HCT116 (cell line): ENCODE measurements around the gene DMD. TPM values are rescaled to one million over a fixed set of nuclear protein-coding genes. Genes with fewer than 3 reads are reported as not detected.

Source experiments
- ATAC-seq: fragments of 200-7000 bp; cut with Tn5 transposase; 2 replicates; pipeline ENCODE4 v1.9.1; 2020; ENCODE audit warnings: mild to moderate bottlenecking, moderate library complexity
- BruUV-seq: library from RNA; stranded (reverse); fragments of 400-500 nt; replicated peaks from 2 replicates; lab custom pipeline; 2021; lab: Mats Ljungman, UMichigan
- CTCF ChIA-PET: fragments of 300-600 bp; sonication (Branson Sonifier 250); formaldehyde crosslinking; loops from one replicate; lab custom pipeline; 2021; ENCODE audit warnings: antibody characterized with exemption; lab: Charles Lee
- POLR2A ChIA-PET: fragments of 300-600, 350-600 bp; sonication (Branson Sonifier 250); formaldehyde crosslinking; loops from one replicate; lab custom pipeline; 2021; ENCODE audit warnings: antibody characterized with exemption; lab: Charles Lee
- RAD21 ChIA-PET, 2 experiments: fragments of 300-600 bp; sonication (Branson Sonifier 250); formaldehyde crosslinking; loops; one replicate each; lab custom pipeline; 2023; ENCODE audit warnings: low total read pairs in 2 of 2; ENCODE audit not compliant: uncharacterized antibody in 2 of 2, unreplicated experiment in 2 of 2, low non-redundant PET in 1 of 2; lab: Charles Lee
- DNase-seq: peaks from one replicate; pipeline ENCODE4 v3.0.0-alpha.2; 2010; ENCODE audit warnings: low read depth, low spot score
- H2AFZ ChIP-seq: fragments of 200-600 bp; shearing (Covaris generic), sonication (generic); 2 replicates; pipeline ENCODE4 v1.6.1; 2017; ENCODE audit warnings: low read depth, mixed run types, mixed read lengths, antibody characterized with exemption, low read length; ENCODE audit not compliant: poor library complexity, severe bottlenecking
- H3K27ac ChIP-seq: 2 replicates; pipeline ENCODE4 v1.5.1; 2012; ENCODE audit warnings: low read depth, low read length
- H3K27me3 ChIP-seq: fragments of 200-600 bp; sonication (generic); 2 replicates; pipeline ENCODE4 v1.6.1; 2016; ENCODE audit warnings: mixed run types, low read length, mixed read lengths; ENCODE audit not compliant: insufficient read depth
- H3K36me3 ChIP-seq, 2 experiments: fragments of 200-500 bp in 1 of 2; fragments of 200-600 bp in 1 of 2; sonication (Bioruptor generic) in 1 of 2; sonication (generic) in 1 of 2; 2 replicates each; pipeline versions ENCODE4 v1.5.1 to v1.6.1; 2014 to 2016; ENCODE audit warnings: low read length in 2 of 2, inconsistent platforms in 1 of 2, mixed read lengths in 1 of 2, mixed run types in 1 of 2; ENCODE audit not compliant: insufficient read depth in 2 of 2, control insufficient read depth in 1 of 2
- H3K4me1 ChIP-seq, 2 experiments: fragments of 200-600 bp in 1 of 2; sonication (generic) in 1 of 2; 2 replicates each; pipeline versions ENCODE4 v1.5.1 to v1.6.1; 2012 to 2017; ENCODE audit warnings: low read length in 2 of 2, inconsistent platforms in 1 of 2, mild to moderate bottlenecking in 1 of 2, mixed read lengths in 1 of 2, mixed run types in 1 of 2, moderate library complexity in 1 of 2; ENCODE audit not compliant: insufficient read depth in 2 of 2, control insufficient read depth in 1 of 2
- H3K4me2 ChIP-seq: fragments of 200-600 bp; sonication (generic); 2 replicates; pipeline ENCODE4 v1.6.1; 2017; ENCODE audit warnings: mixed run types, low read length, mixed read lengths
- H3K4me3 ChIP-seq, 2 experiments: fragments of 200-600 bp in 1 of 2; sonication (generic) in 1 of 2; replicated peaks in 1 of 2; 2 replicates each; pipeline ENCODE4 v1.5.1; 2011 to 2016; ENCODE audit warnings: low read length in 2 of 2, control low read depth in 1 of 2, low read depth in 1 of 2, mild to moderate bottlenecking in 1 of 2, mixed read lengths in 1 of 2, mixed run types in 1 of 2
- H3K79me2 ChIP-seq: fragments of 200-600 bp; sonication (generic); 2 replicates; pipeline ENCODE4 v1.6.1; 2017; ENCODE audit warnings: mild to moderate bottlenecking, mixed run types, low read length, moderate library complexity, mixed read lengths; ENCODE audit not compliant: insufficient read depth
- H3K9ac ChIP-seq: fragments of 200-600 bp; sonication (generic); 2 replicates; pipeline ENCODE4 v1.6.1; 2016; ENCODE audit warnings: low read length, mixed read lengths
- H3K9me2 ChIP-seq: fragments of 200-600 bp; sonication (generic), shearing (Covaris generic); 2 replicates; pipeline ENCODE4 v1.6.1; 2017; ENCODE audit warnings: mixed run types, mild to moderate bottlenecking, moderate library complexity; ENCODE audit not compliant: insufficient read depth
- H3K9me3 ChIP-seq, 2 experiments: fragments of 200-500 bp in 1 of 2; fragments of 200-600 bp in 1 of 2; sonication (Bioruptor generic) in 1 of 2; sonication (generic) in 1 of 2; 2 replicates each; pipeline ENCODE4 v1.6.1; 2014 to 2017; ENCODE audit warnings: low read length in 2 of 2, mixed read lengths in 2 of 2, inconsistent platforms in 1 of 2, low read depth in 1 of 2, mild to moderate bottlenecking in 1 of 2, mixed run types in 1 of 2, moderate library complexity in 1 of 2; ENCODE audit not compliant: control insufficient read depth in 1 of 2, insufficient read depth in 1 of 2
- H4K20me1 ChIP-seq: fragments of 200-600 bp; sonication (generic), shearing (Covaris generic); 2 replicates; pipeline ENCODE4 v1.6.1; 2017; ENCODE audit warnings: mixed run types, mild to moderate bottlenecking, moderate library complexity; ENCODE audit not compliant: insufficient read depth
- CBX3 ChIP-seq: IDR thresholded peaks from 2 replicates; pipeline ENCODE4 v1.6.1; 2012; ENCODE audit warnings: low read depth
- CEBPB ChIP-seq: IDR thresholded peaks from 2 replicates; pipeline ENCODE4 v1.6.1; 2012; ENCODE audit warnings: low read depth
- CTCF ChIP-seq, 3 experiments: fragments of 200-600 bp in 1 of 3; sonication (generic) in 1 of 3; IDR thresholded peaks in 2 of 3; conservative IDR thresholded peaks in 1 of 3; 2 replicates each; pipeline ENCODE4 v1.5.1; 2012 to 2017; ENCODE audit warnings: low read depth in 2 of 3, low read length in 2 of 3, antibody characterized with exemption in 1 of 3, borderline replicate concordance in 1 of 3, control low read depth in 1 of 3, mild to moderate bottlenecking in 1 of 3, mixed read lengths in 1 of 3, mixed run types in 1 of 3, moderate library complexity in 1 of 3; ENCODE audit not compliant: insufficient read depth in 1 of 3
- ELF1 ChIP-seq: IDR thresholded peaks from 2 replicates; pipeline ENCODE4 v1.6.1; 2012; ENCODE audit warnings: low read depth, borderline replicate concordance
- EZH2 ChIP-seq: fragments of 200-600 bp; sonication (generic); IDR thresholded peaks from 2 replicates; pipeline ENCODE4 v1.6.1; 2017; ENCODE audit warnings: antibody characterized with exemption, mixed run types
- EZH2phosphoT487 ChIP-seq: fragments of 200-600 bp; IDR thresholded peaks from 2 replicates; pipeline ENCODE4 v1.6.1; 2018; ENCODE audit warnings: antibody characterized with exemption, borderline replicate concordance
- JUND ChIP-seq: IDR thresholded peaks from 2 replicates; pipeline ENCODE4 v1.6.1; 2012
- MAX ChIP-seq: IDR thresholded peaks from 2 replicates; pipeline ENCODE4 v1.6.1; 2012
- POLR2A ChIP-seq: IDR thresholded peaks from 2 replicates; pipeline ENCODE4 v1.7.0; 2011; ENCODE audit warnings: borderline replicate concordance; ENCODE audit not compliant: insufficient read depth, insufficient read length; ENCODE audit errors: extremely low read depth
- RAD21 ChIP-seq: IDR thresholded peaks from 2 replicates; pipeline ENCODE4 v1.6.1; 2012; ENCODE audit warnings: low read depth, mild to moderate bottlenecking
- REST ChIP-seq: IDR thresholded peaks from 2 replicates; pipeline ENCODE4 v1.6.1; 2012; ENCODE audit warnings: low read depth
- SIN3A ChIP-seq: IDR thresholded peaks from 2 replicates; pipeline ENCODE4 v1.6.1; 2012; ENCODE audit warnings: low read depth
- SRF ChIP-seq: IDR thresholded peaks from 2 replicates; pipeline ENCODE4 v1.6.1; 2012; ENCODE audit warnings: low read depth
- YY1 ChIP-seq: IDR thresholded peaks from 2 replicates; pipeline ENCODE4 v1.6.1; 2011; ENCODE audit warnings: low read length, low read depth, moderate library complexity, mild to moderate bottlenecking; ENCODE audit not compliant: insufficient replicate concordance; ENCODE audit errors: extremely low read depth
- ZFX ChIP-seq: fragments of 450-650 bp; IDR thresholded peaks from 2 replicates; pipeline ENCODE4 v1.6.1; 2017
- intact Hi-C: fragments of 100-400 bp; cut with micrococcal nuclease; formaldehyde crosslinking; loops from 2 replicates; pipeline ENCODE4 v1.10.0; 2022
- total RNA-seq: library from RNA; stranded (reverse); gene quantifications from one replicate; pipeline ENCODE4 v1.2.1, GENCODE V29; 2021; ENCODE audit not compliant: unreplicated experiment

The DMD gene
- total RNA-seq, 1 experiment from 2014 or later, result 0.05 TPM

GRCh38 chrX:31127716-31128115 lies 2083.6 kb downstream of the DMD start:
- POLR2A ChIA-PET, result no interaction called here
- DNase-seq (no peak), ATAC-seq (no peak)
- CTCF ChIA-PET, result no interaction called here
- BruUV-seq, result no TSS peak
- H3K9ac ChIP-seq, result no peak overlapping the region
- H2AFZ ChIP-seq, result no peak overlapping the region
- no peaks in the 10 kb centered on the region for H3K9me3 ChIP-seq
- H3K4me2 ChIP-seq, result no peak overlapping the region
- no peaks in the 10 kb centered on the region for H3K27me3 ChIP-seq
- no peaks in the 10 kb centered on the region for H3K4me1 ChIP-seq
- H3K27ac ChIP-seq, result no peak overlapping the region
- TF ChIP-seq EZH2phosphoT487 (no peak), SIN3A (no peak), JUND (no peak)
- RAD21 ChIA-PET, result no interaction called here
- H3K36me3 ChIP-seq, result no peaks in the 10 kb centered on the region
- no peaks in the 10 kb centered on the region for H3K79me2 ChIP-seq
- intact Hi-C loops, result no loop called here
- no peaks in the 10 kb centered on the region for H3K9me2 ChIP-seq
- no peaks in the 10 kb centered on the region for H4K20me1 ChIP-seq
- no peak overlapping the region for H3K4me3 ChIP-seq

GRCh38 chrX:31126205-31126604 lies 2085.1 kb downstream of the DMD start:
- no peak overlapping the region for H3K9ac ChIP-seq
- TF ChIP-seq RAD21 (no peak), REST (no peak), ZFX (no peak), MAX (no peak), CBX3 (no peak), ELF1 (no peak), EZH2 (no peak), SRF (no peak), CEBPB (no peak), YY1 (no peak), JUND (no peak), CTCF (IDR thresholded peaks at IDR 0.05 in 2 of 3, conservative IDR thresholded peaks at IDR 0.05 in 1 of 3; ENCODE audit: borderline replicate concordance in 1 of 3, insufficient read depth in 1 of 3, low read depth in 2 of 3, low read length in 2 of 3) (no peak), POLR2A (no peak)

More at GRCh38 chrX:31126205-31126604, 2085.1 kb downstream of the DMD start:
- BruUV-seq, result no TSS peak
- Histone ChIP-seq H3K4me1 (no peaks in the 10 kb centered on the region), H3K4me2 (no peak overlapping the region), H3K79me2 (no peaks in the 10 kb centered on the region), H3K27ac (no peak overlapping the region), H3K9me2 (no peaks in the 10 kb centered on the region), H2AFZ (no peak overlapping the region), H4K20me1 (no peaks in the 10 kb centered on the region), H3K4me3 (no peak overlapping the region), H3K27me3 (no peaks in the 10 kb centered on the region), H3K36me3 (no peaks in the 10 kb centered on the region), H3K9me3 (no peaks in the 10 kb centered on the region)
- ChIA-PET RAD21 (no interaction called here), POLR2A (no interaction called here), CTCF (no interaction called here)
- DNase-seq, result no peak
- intact Hi-C loops, result no loop called here
- ATAC-seq, result no peak
